CD8-positive, alpha-beta memory T cell (primary cell): ENCODE results near the gene NT5C3B. TPM values are rescaled to one million over a fixed set of nuclear protein-coding genes. Genes with fewer than 3 reads are reported as not detected.
A peak's percentile ranks its signal among the peaks of the same experiment; 100 is the strongest.

ENCODE experiments used
- CTCF ChIA-PET: fragments of 350-600 bp; sonication (Branson Sonifier 250); formaldehyde crosslinking; loops from one replicate; lab custom pipeline; 2021; ENCODE audit warnings: antibody characterized with exemption; lab: Charles Lee
- POLR2A ChIA-PET: fragments of 350-600 bp; sonication (Branson Sonifier 250); formaldehyde crosslinking; loops from one replicate; lab custom pipeline; 2021; ENCODE audit warnings: antibody characterized with exemption; lab: Charles Lee
- DNase-seq, 5 donors: peaks; one replicate each; pipeline versions ENCODE4 v3.0.0 to v3.0.0-alpha.2; 2020 to 2022; ENCODE audit warnings: mixed read lengths in 1 of 5
- H3K27ac ChIP-seq: one replicate; pipeline ENCODE4 v1.7.0; 2013; ENCODE audit warnings: low read depth, mild to moderate bottlenecking, low read length, moderate library complexity
- H3K27me3 ChIP-seq: 2 replicates; pipeline ENCODE4 v1.7.0; 2013; ENCODE audit warnings: low read length, mild to moderate bottlenecking; ENCODE audit not compliant: insufficient read depth, poor library complexity, severe bottlenecking
- H3K36me3 ChIP-seq: 2 replicates; pipeline ENCODE4 v1.7.0; 2013; ENCODE audit warnings: mild to moderate bottlenecking, low read length, moderate library complexity; ENCODE audit not compliant: insufficient read depth
- H3K4me1 ChIP-seq: 2 replicates; pipeline ENCODE4 v1.7.0; 2013; ENCODE audit warnings: mild to moderate bottlenecking, low read length, moderate library complexity; ENCODE audit not compliant: insufficient read depth
- H3K4me3 ChIP-seq: 2 replicates; pipeline ENCODE4 v1.7.0; 2013; ENCODE audit warnings: mild to moderate bottlenecking, low read length
- H3K9me3 ChIP-seq: 2 replicates; pipeline ENCODE4 v1.7.0; 2013; ENCODE audit warnings: mild to moderate bottlenecking, low read length
- H3K27ac Mint-ChIP-seq, 8 donors: one replicate each; pipeline ENCODE4 v1.8.0; 2020 to 2021; ENCODE audit warnings: mixed read lengths in 8 of 8, mild to moderate bottlenecking in 6 of 8, inconsistent platforms in 3 of 8, moderate library complexity in 3 of 8
- H3K27me3 Mint-ChIP-seq, 2 donors: one replicate each; pipeline ENCODE4 v1.8.0; 2020 to 2021; ENCODE audit warnings: mixed read lengths in 2 of 2, mild to moderate bottlenecking in 1 of 2, moderate library complexity in 1 of 2
- H3K36me3 Mint-ChIP-seq, 3 donors: one replicate each; pipeline ENCODE4 v1.8.0; 2020 to 2021; ENCODE audit warnings: mixed read lengths in 3 of 3, inconsistent platforms in 1 of 3, mild to moderate bottlenecking in 1 of 3
- H3K4me1 Mint-ChIP-seq, 3 donors: one replicate each; pipeline ENCODE4 v1.8.0; 2020 to 2021; ENCODE audit warnings: mixed read lengths in 3 of 3, inconsistent platforms in 1 of 3, mild to moderate bottlenecking in 1 of 3
- H3K4me3 Mint-ChIP-seq, 7 donors: one replicate each; pipeline ENCODE4 v1.8.0; 2020 to 2021; ENCODE audit warnings: mixed read lengths in 7 of 7, mild to moderate bottlenecking in 6 of 7, moderate library complexity in 4 of 7, inconsistent platforms in 2 of 7
- H3K9me3 Mint-ChIP-seq, 5 donors: one replicate each; pipeline ENCODE4 v1.8.0; 2020 to 2022; ENCODE audit warnings: mixed read lengths in 5 of 5, mild to moderate bottlenecking in 3 of 5, moderate library complexity in 2 of 5, inconsistent platforms in 1 of 5
- polyA plus RNA-seq: library from polyadenylated mRNA; unstranded; fragments of 300-500 nt; fragmentation: Illumina TruSeq; gene quantifications from one replicate; pipeline ENCODE4 v1.2.3, GENCODE V29; 2021
- total RNA-seq, 2 experiments: library from RNA; stranded (reverse); gene quantifications; one replicate each; pipeline ENCODE4 v1.2.3, GENCODE V29; 2021

NT5C3B gene
- total and polyA plus RNA-seq, 3 experiments from 2014 or later: 45.0 to 50.2 (median 48.5) TPM

DNA sequence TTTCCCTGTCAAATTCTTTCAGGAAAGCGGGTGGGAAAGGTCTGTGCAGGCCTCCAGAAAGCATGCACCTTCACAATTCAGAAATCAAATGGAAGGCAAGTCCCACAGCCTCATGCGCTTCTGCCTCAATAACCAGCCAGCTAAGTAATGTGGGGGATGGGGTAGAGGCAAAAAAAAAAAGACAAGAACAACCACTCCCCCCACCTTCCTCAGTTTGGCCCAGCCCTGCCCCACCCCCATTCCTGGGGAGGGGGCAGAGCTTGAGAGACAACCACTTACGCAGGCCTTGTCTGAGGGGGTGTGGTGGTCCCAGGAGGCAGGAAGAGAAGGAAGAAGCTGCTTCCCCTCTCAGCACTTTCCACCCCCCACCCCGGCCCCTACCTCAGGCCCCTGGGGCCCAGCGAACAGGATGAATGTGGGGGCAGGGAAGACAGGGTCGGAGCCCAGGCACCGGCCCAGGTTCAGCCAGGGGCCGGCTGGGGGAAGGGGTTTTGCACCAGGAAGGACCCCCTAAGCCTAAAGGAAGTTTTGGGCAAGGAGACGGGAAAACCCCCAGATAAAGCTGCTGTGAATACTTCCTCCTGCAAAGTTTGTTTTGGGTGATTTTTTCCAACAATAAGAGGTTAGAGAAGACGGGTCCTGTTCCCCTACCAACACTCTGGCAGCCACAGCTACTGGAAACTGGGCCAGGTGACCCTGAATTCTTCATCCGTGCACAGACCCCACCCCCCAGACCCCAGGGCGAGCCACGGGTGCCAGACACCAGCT is 50.8 kb downstream of the NT5C3B start:
- H3K27ac Mint-ChIP-seq: no peak overlapping the region
- Histone ChIP-seq H3K4me1 (peaks cover 16% of the 10 kb centered on the region), H3K36me3 (no peaks in the 10 kb centered on the region), H3K9me3 (no peaks in the 10 kb centered on the region), H3K27me3 (peaks cover 15% of the 10 kb centered on the region), H3K4me3 (peak overlapping the region; percentile 39), H3K27ac (peak overlapping the region; percentile 51)
- peaks cover 0 to 2% (median 0%) of the 10 kb centered on the region in 5 donors for H3K9me3 Mint-ChIP-seq
- ChIA-PET CTCF (interaction anchor here (0.7 to 1.6 kb wide), 4 partner anchors 11 to 181 kb away, joined by 3 to 4 read pairs (median 4); no protein-coding TSS in a partner anchor), POLR2A (no interaction called here)
- H3K27me3 Mint-ChIP-seq: peaks cover 22 to 43% of the 10 kb centered on the region in 2 donors
- peak overlapping the region; percentile 27 to 67 (median 59) for H3K4me3 Mint-ChIP-seq
- DNase-seq: no peak
- peaks cover 9 to 34% (median 14%) of the 10 kb centered on the region in 3 donors for H3K4me1 Mint-ChIP-seq
- H3K36me3 Mint-ChIP-seq: no peaks in the 10 kb centered on the region

DNA sequence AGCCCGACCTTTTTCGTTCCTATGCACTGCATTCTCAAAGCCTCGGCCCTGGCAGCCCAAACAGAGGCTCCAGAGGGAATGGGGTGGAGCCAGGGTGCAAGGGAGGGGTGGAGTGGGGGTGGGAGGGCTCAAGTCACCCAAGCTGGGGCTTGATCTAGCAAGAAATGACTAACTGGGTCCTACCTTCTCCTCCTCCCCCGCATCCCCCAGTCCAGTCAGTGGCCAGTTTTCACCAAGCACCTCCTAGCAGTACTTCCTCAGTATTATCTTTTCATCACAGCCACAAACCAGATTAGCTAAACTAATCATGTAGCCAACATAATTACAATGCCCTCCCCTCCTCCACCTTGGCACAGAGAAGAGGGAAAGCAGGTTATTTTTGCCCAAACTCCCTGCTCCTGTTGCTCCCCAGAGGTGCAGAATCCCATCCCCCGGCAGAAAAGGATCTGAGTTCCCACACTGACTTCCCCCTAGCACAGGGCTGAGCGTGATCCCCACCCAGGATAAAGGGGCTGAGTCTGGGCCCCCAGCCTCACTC is 51.8 kb downstream of the NT5C3B start:
- Mint-ChIP-seq H3K4me1 (peaks cover 9 to 34% (median 14%) of the 10 kb centered on the region in 3 donors), H3K9me3 (peaks cover 0 to 2% (median 0%) of the 10 kb centered on the region in 5 donors), H3K36me3 (no peaks in the 10 kb centered on the region), H3K4me3 (peak overlapping the region in 4 of 7 donors; percentile 45 to 68 (median 58)), H3K27me3 (peaks cover 22 to 43% of the 10 kb centered on the region in 2 donors), H3K27ac (no peak overlapping the region)
- POLR2A ChIA-PET: interaction anchor here (0.8 kb wide), 1 partner anchor 32 kb away, joined by 15 read pairs; no protein-coding TSS in a partner anchor
- H3K4me3 ChIP-seq: no peak overlapping the region
- no peaks in the 10 kb centered on the region for H3K36me3 ChIP-seq
- peaks cover 16% of the 10 kb centered on the region for H3K4me1 ChIP-seq
- no peak for DNase-seq
- H3K9me3 ChIP-seq: no peaks in the 10 kb centered on the region
- peak overlapping the region; percentile 47 for H3K27ac ChIP-seq
- peaks cover 15% of the 10 kb centered on the region for H3K27me3 ChIP-seq
- CTCF ChIA-PET: interaction anchor here (1.6 kb wide), 1 partner anchor 27 kb away, joined by 4 read pairs; no protein-coding TSS in a partner anchor

DNA sequence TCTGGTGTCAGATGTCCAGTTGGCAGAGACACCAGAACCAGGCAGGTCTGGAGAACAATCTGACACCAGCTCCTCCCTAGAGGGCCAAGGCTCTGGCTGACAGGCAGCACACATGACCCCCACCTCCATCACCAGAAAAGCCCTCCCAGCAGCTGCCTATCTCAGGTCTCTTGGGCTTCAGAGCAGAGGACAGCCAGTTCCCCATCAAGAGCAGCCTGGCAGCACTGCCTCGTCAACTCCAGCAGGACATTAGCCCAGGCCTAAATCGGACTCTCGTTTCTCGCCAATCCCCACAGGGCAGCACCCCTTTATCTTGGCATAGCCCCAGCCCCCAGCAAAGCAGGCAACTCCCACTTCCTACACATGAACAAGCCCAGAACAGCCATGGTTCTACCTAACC is 53.9 kb downstream of the NT5C3B start:
- Histone ChIP-seq H3K4me3 (no peak overlapping the region), H3K27me3 (peaks cover 15% of the 10 kb centered on the region), H3K27ac (peak overlapping the region; percentile 24), H3K36me3 (no peaks in the 10 kb centered on the region), H3K4me1 (peaks cover 15% of the 10 kb centered on the region), H3K9me3 (no peaks in the 10 kb centered on the region)
- no peak overlapping the region for H3K27ac Mint-ChIP-seq
- no peak overlapping the region for H3K4me3 Mint-ChIP-seq
- peaks cover 0 to 2% (median 0%) of the 10 kb centered on the region in 5 donors for H3K9me3 Mint-ChIP-seq
- no peak for DNase-seq
- peaks cover 18 to 37% of the 10 kb centered on the region in 2 donors for H3K27me3 Mint-ChIP-seq
- ChIA-PET CTCF (no interaction called here), POLR2A (no interaction called here)
- H3K36me3 Mint-ChIP-seq: no peaks in the 10 kb centered on the region
- peaks cover 9 to 22% (median 9%) of the 10 kb centered on the region in 3 donors for H3K4me1 Mint-ChIP-seq

DNA sequence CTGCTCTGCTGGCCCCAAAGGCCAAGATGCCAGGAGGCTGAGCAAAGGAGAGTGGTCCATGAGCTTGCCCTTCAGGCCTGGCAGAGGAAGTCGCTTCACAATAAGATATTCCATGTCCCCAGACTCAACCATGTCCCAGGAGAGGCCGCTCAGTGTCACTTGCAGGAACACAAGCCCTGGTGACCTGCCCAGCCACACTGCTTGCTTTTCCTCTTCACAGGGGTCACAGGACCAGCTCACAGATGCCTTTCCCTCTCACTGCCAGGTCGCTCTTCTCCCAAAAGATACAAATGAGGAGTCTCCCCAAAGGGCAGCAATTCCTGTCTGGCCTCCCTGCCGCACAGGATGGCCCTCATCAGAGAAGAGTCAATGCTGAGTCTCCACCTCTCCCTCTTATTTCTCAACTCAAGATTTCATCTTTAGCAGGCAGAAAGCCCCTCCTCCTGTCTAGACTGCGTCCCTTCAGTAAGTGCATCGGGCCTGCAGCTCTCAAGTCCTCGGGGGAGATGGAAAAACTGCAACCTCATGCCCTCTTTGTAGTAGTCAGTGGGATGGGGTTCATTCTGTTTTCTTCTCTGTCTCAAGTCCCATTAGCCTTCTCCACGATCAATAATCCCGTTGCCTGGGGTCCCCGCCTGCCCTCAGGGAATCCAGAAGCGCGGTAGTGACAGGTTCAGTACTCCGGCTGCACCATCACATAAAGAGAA is 54.5 kb downstream of the NT5C3B start:
- H3K4me3 ChIP-seq: no peak overlapping the region
- Mint-ChIP-seq H3K27me3 (peaks cover 13 to 31% of the 10 kb centered on the region in 2 donors), H3K36me3 (no peaks in the 10 kb centered on the region), H3K9me3 (no peaks in the 10 kb centered on the region), H3K4me3 (no peak overlapping the region), H3K27ac (peak overlapping the region in 1 of 8 donors; percentile 43), H3K4me1 (peaks cover 4 to 17% (median 5%) of the 10 kb centered on the region in 3 donors)
- peak overlapping the region; percentile 24 for H3K27ac ChIP-seq
- DNase-seq: no peak
- POLR2A ChIA-PET: no interaction called here
- H3K9me3 ChIP-seq: no peaks in the 10 kb centered on the region
- peaks cover 15% of the 10 kb centered on the region for H3K27me3 ChIP-seq
- H3K4me1 ChIP-seq: peaks cover 9% of the 10 kb centered on the region
- no peaks in the 10 kb centered on the region for H3K36me3 ChIP-seq
- CTCF ChIA-PET: no interaction called here

DNA sequence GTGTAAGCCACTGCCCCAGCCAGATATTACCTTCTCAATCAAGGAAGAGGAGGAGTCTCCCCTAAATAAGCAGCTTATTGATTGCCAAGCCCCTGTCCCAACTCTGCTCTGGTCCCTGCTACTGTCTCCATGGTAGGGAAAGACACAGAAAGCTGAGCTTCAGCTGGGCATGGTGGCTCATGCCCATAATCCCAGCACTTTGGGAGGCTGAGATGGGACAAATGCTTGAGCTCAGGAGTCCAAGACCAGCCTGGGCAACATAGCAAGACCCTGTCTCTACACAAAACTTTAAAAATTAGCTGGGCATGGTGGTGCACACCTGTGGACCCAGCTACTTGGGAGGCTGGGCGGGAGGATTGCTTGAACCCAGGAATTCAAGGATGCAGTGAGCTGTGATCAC is 56.1 kb downstream of the NT5C3B start:
- no peaks in the 10 kb centered on the region for H3K36me3 ChIP-seq
- Mint-ChIP-seq H3K9me3 (peaks cover 0 to 2% (median 0%) of the 10 kb centered on the region in 5 donors), H3K27me3 (peaks cover 10 to 38% of the 10 kb centered on the region in 2 donors), H3K4me1 (peaks cover 0 to 6% (median 3%) of the 10 kb centered on the region in 3 donors), H3K27ac (no peak overlapping the region), H3K36me3 (no peaks in the 10 kb centered on the region), H3K4me3 (no peak overlapping the region)
- H3K27ac ChIP-seq: no peak overlapping the region
- no peak for DNase-seq
- peaks cover 5% of the 10 kb centered on the region for H3K27me3 ChIP-seq
- CTCF ChIA-PET: no interaction called here
- no peak overlapping the region for H3K4me3 ChIP-seq
- POLR2A ChIA-PET: no interaction called here
- H3K4me1 ChIP-seq: no peaks in the 10 kb centered on the region
- H3K9me3 ChIP-seq: no peaks in the 10 kb centered on the region

DNA sequence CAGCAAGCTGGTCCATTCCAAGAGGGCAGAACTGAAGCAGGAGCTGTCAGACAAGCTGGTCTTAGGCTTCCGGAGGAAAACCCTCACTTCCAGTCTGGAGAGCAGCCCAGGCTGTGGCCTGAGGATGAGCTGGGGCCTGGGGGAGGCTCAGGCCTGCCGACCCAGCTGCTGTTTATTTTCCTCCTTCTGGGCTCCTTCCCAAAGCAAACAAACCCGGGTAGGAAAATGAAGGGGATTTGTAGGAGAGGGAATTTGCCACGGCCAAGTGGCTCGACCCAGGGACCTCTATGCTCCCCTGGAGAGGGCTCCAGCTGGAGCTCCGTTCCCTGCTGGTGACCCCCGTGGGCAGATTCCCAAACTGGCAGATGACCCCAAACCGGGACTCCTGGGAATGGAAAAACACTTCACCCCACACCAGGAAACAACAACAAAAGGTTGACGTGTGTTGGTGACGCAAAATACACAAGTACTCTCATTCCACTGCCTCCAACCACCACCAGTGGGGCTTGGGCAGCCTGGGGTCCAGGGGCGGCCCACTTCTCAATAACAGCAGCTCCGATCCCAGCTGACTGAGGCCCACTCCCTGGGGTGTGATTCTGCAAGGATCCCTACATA is 58.4 kb downstream of the NT5C3B start:
- no peak overlapping the region for H3K4me3 Mint-ChIP-seq
- ChIA-PET POLR2A (no interaction called here), CTCF (interaction anchor here (1.3 kb wide), 2 partner anchors 8 to 24 kb away, joined by 4 read pairs; partner anchors contain the start of gene JUP)
- H3K4me3 ChIP-seq: no peak overlapping the region
- peaks cover 0 to 2% (median 0%) of the 10 kb centered on the region in 5 donors for H3K9me3 Mint-ChIP-seq
- H3K27ac Mint-ChIP-seq: no peak overlapping the region
- H3K27me3 ChIP-seq: no peaks in the 10 kb centered on the region
- no peaks in the 10 kb centered on the region for H3K4me1 Mint-ChIP-seq
- no peaks in the 10 kb centered on the region for H3K36me3 Mint-ChIP-seq
- no peak overlapping the region for H3K27ac ChIP-seq
- H3K27me3 Mint-ChIP-seq: peaks cover 4 to 29% of the 10 kb centered on the region in 2 donors
- no peaks in the 10 kb centered on the region for H3K9me3 ChIP-seq
- no peaks in the 10 kb centered on the region for H3K36me3 ChIP-seq
- no peaks in the 10 kb centered on the region for H3K4me1 ChIP-seq
- DNase-seq: no peak

DNA sequence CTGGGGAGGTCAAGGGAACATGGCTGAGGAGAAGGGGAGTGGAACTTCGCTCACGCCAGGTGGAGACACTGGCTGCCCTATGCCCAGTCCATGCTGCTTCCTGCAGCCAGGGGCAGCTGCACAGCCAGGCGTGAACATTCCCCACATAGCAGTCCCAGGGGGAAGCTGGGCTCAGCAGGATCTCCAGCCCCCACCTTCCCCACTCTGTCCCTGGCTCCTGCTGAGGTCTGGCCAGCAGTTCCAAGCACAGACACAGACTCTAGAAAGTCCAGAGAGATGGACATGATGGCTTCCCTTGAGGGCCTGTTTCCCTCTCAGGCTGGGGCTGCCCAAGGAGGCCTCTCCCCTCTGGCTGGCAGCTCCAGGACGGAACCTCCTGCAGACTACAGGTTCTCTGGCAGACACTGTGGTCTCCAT is 58.9 kb downstream of the NT5C3B start:
- H3K9me3 ChIP-seq: no peaks in the 10 kb centered on the region
- CTCF ChIA-PET: interaction anchor here (1.3 kb wide), 2 partner anchors 9 to 25 kb away, joined by 4 read pairs; partner anchors contain the start of gene JUP
- H3K36me3 ChIP-seq: no peaks in the 10 kb centered on the region
- no peak overlapping the region for H3K4me3 Mint-ChIP-seq
- H3K27me3 Mint-ChIP-seq: peaks cover 4 to 27% of the 10 kb centered on the region in 2 donors
- H3K9me3 Mint-ChIP-seq: peaks cover 0 to 2% (median 0%) of the 10 kb centered on the region in 5 donors
- H3K4me3 ChIP-seq: no peak overlapping the region
- no peaks in the 10 kb centered on the region for H3K4me1 Mint-ChIP-seq
- no peak overlapping the region for H3K27ac Mint-ChIP-seq
- no peaks in the 10 kb centered on the region for H3K4me1 ChIP-seq
- POLR2A ChIA-PET: no interaction called here
- no peak overlapping the region for H3K27ac ChIP-seq
- no peaks in the 10 kb centered on the region for H3K36me3 Mint-ChIP-seq
- DNase-seq: no peak
- H3K27me3 ChIP-seq: no peaks in the 10 kb centered on the region
